GM21360 (cell line): ENCODE data around the gene MYD88.
"Not testable (repeated sequence)": the region's sequence is repeated elsewhere in the genome, so short reads cannot be mapped to it uniquely, and the experiment has no call there.

Experiments used
- ATAC-seq: cut with Tn5 transposase; IDR thresholded peaks from one replicate; pipeline ENCODE4 v1.9.1; 2021; ENCODE audit warnings: mild to moderate bottlenecking, moderate library complexity; ENCODE audit not compliant: unreplicated experiment

MYD88 gene

GRCh38 chr3:38124324-38125122 lies 13.9 kb upstream of the MYD88 start:
- ATAC-seq: no peak

- no peak for ATAC-seq
Measured at GRCh38 chr3:38125305-38126120, 12.9 kb upstream of the MYD88 start.

GRCh38 chr3:38126121-38126892 lies 12.2 kb upstream of the MYD88 start:
- ATAC-seq: no peak

GRCh38 chr3:38127611-38128302 lies 10.7 kb upstream of the MYD88 start:
- no peak for ATAC-seq

GRCh38 chr3:38128303-38128655 lies 10.2 kb upstream of the MYD88 start:
- ATAC-seq: no peak

GRCh38 chr3:38129058-38129457 lies 9.4 kb upstream of the MYD88 start:
- ATAC-seq: no peak

GRCh38 chr3:38130631-38131065 lies 7.8 kb upstream of the MYD88 start:
- no peak for ATAC-seq

- ATAC-seq: no peak
Measured at GRCh38 chr3:38131621-38132369, 6.7 kb upstream of the MYD88 start.

GRCh38 chr3:38133209-38133556 lies 5.3 kb upstream of the MYD88 start:
- no peak for ATAC-seq

GRCh38 chr3:38133557-38134405 lies 4.7 kb upstream of the MYD88 start:
- no peak for ATAC-seq

GRCh38 chr3:38134517-38135143 lies 3.8 kb upstream of the MYD88 start:
- ATAC-seq: not testable (repeated sequence)

- not testable (repeated sequence) for ATAC-seq
Measured at GRCh38 chr3:38135621-38136277, 2.7 kb upstream of the MYD88 start.

GRCh38 chr3:38136393-38136776 lies 2.1 kb upstream of the MYD88 start:
- ATAC-seq: no peak

GRCh38 chr3:38136777-38137614 lies 1.5 kb upstream of the MYD88 start, which contains the start of gene ACAA1:
Gene ACAA1, minus strand, starts transcription at chr3:38137127. Its CDS starts 92 bp downstream, at chr3:38137035.
- ATAC-seq: peak; percentile 89

- ATAC-seq: no peak
Measured at GRCh38 chr3:38137615-38138348, 679 bp upstream of the MYD88 start.

- no peak for ATAC-seq
Measured at GRCh38 chr3:38139191-38139590, 730 bp downstream of the MYD88 start.

GRCh38 chr3:38139652-38140051 lies 1.2 kb downstream of the MYD88 start:
- ATAC-seq: no peak
